ENCODE measurements around the gene PLEKHH1.

The PLEKHH1 gene

DNA sequence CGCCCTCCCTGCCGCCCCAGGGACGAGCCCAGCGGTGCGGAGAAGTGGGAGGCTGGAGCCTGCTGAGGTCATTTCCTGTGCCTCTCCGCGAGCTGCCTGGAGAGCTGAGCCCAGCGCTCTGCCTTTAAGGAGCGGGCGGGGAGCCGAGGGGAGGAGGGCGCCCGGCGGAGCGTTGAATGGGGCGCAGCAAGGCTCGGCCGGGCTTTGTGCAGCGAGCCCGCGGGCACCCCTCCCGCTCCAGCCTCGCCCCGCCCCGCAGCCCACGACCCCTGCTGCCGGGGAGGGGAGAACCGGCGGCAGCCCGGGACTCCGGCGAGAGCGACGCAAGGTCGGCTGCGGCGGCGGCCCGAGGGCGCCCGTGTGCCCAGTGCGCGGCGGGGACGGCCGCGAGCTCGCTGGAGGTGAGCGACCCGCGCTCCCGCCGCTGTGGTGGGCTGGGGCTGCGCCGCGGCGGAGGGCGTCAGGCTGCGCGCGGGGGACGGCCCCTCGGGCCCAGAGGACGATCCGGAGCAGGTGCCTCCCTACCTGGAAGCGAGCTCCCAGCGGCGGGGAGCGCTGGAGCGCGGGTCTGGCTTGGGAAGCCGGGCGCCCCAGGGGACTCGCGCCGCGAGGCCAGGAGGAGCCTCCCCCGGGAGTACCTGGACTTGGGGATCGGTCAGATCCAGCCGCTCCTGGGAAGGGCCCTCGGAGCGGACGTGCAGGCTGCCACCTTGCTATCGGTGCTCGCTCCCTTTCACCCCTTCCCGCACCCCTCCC is at the start of gene PLEKHH1:
TSS of gene PLEKHH1 (plus strand) at position 293 of the 756 bp plus-strand sequence. CDS start 8,578 bp downstream, outside the sequence.
- FAIRE-seq (peak; percentile 97), DNase-seq (ENCODE audit: low spot score) (peak; percentile 99)

DNA sequence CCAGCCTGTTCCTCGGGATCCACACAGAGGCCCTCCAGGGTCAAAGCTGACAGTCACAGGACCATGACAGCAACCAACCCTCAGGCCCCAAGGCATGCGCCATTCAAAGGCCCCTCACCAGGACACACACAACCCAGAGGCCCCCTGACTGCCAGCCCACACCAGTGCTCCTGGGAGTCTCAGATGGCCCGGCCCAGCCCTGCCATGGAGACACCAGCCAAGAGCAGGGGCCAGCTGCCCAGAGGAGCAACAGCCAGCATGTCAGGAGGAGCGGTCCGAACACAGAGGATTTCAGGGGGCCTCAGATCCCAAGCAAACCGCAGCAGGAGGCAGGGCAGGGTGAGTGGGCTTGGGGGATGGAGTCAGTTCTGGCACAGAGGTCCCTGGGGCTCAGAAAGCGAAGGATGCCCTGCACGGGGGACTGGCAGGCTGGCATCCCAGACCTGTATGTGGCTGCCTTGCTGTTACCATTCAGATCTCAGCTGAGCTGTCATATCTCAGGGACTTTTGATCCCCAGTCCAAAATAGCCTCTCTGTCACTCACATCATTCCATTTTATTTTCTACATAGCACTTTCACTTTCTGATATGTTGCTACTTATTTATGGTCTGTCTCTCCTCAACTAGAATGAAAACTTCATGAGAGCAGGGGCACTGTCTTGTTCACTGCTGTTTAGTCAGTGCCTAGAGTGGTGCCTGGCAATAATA is 49.4 kb upstream of the PLEKHH1 start:
- peak; percentile 63 for FAIRE-seq

DNA sequence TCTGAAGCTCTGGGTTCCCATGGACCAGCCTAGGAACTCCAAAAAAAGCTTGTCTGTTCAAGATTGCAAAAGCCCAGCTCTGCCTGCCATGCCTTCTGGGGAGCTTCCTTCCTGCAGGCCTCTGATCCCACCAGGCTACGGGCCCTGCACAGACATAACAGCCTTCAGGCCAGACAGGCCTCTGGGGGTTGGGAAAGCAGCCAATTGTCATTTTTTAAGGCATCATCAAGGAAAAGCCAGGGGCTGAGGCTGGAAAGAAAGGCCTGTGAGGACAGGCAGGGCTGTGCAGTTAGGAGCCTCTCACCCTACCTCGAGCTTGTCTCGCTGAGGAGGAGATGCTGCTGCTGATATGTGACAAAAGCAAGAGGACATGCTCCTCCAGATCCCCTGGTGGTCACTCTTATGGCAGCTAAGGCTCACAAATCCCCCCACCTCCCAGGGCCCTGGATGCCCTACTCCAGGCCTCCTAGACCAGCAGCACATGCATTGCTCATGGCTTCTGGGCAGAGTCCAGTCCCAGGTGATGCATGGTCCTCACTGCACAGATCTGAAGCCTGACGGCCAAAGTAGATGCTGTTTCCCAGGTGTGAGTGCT is 47.5 kb upstream of the PLEKHH1 start:
- no peak for DNase-seq (ENCODE audit: low spot score)
- peak; percentile 44 for FAIRE-seq

More for the DNA sequence above, 49.4 kb upstream of the PLEKHH1 start:
- DNase-seq (ENCODE audit: low spot score): no peak

DNA sequence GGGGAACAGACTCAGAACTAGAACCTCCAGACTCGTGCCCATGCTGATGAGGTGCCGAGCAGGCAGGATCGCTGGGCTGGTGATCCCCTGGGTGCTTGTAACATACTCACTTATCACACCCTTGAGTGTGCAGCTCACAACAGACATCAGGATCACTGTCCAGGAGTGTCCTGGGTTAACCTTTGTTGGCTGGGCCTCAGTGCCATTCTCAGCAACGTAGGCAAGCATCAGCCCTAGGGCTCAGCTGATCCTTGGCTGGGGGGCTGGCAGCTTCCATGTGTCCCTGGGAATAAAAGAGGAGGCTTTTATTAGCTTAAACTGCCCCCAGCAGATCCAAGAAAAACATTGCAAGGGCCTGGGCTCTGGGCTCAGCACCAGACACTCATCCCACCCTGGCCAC is 46.2 kb upstream of the PLEKHH1 start:
- DNase-seq (ENCODE audit: low spot score) (no peak), FAIRE-seq (peak; percentile 76)

DNA sequence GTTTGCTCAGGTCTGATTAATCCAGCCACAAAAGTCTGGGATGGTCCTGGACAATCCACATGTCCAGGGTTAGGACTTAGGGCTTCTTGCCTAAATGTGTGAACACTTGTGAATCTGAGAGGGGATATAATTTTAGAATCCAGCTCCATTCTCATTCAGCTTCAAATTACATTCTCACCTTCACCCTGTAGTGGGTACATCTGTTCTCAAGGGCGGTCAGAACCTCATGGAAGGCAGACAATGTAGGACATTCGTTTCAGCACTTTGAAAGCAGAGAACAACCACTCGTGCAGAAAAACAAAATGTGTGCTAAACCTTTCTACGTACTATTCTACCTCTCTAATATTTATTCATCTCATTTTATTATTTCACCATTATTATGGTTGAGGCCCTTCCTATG is 45.8 kb upstream of the PLEKHH1 start:
- no peak for DNase-seq (ENCODE audit: low spot score)
- FAIRE-seq: peak; percentile 62

DNA sequence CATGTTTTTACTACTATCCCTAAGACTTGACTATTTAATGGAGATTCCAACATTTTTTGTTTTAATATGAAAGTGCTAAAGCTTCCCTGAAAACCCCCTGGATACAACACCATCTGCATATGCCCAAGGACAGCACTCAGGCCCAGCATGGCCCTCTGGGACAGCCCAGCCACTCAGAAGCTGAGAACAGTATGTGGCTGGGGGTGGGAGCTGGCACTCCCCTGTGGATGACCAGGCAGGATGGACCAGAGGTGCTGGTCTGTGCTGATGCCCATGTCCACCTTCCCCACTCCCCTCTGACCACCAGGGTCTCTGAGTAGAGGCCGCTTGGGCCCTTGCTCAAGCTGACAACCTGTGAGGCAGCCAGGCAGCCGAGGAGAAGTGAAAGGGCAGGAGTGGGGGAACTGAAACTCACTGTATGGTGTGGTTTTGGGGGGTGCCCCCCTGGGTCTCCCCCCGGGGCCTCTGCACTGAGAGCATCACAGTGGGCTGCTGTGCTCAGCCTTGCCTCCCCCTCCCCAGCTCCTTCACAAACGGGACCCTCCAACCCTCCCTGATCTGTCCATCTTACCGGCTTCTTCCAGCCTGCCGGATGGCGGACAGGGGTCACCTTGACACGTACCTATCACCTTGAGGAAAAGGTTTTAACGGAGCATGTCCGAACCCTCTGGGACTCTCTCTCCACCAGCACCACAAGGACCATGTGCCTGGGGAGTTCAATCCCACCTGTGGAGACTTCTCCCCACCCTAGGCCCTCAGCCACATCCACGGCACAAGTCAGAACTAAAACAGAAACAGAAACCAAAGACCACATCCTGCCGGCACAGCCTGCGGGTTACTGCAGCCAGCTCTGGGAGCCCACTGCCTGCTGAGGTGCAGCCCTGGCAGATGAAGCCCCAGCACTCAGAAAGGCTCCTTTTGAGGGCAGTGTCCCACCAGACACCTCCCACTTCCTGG is 44.9 kb upstream of the PLEKHH1 start, which contains the start of gene TMEM229B:
TSS of gene TMEM229B (minus strand) at position 785 of the 957 bp plus-strand sequence. CDS start 14,798 bp downstream, outside the sequence.
- FAIRE-seq (no peak), DNase-seq (ENCODE audit: low spot score) (peak; percentile 68)

DNA sequence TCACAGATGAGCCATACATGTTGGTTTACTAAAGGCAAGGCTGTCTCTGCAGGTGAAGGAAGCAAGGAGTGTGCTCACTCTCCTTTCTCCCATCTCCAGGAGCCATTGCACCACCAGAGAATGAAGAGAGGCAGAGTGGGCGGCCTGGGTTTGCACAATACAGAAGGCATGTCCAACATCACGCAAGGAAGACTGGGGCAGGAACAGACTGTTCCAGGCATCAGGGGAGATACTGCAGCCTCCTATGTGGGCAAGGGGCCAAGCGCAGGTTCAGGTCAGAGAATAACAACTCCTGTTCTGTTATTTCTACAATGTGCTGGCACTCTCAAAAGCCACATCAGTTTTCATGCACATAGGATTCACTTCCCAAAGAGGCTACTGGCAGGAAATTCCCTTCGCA is 42.9 kb upstream of the PLEKHH1 start:
- peak; percentile 53 for FAIRE-seq
- no peak for DNase-seq (ENCODE audit: low spot score)

DNA sequence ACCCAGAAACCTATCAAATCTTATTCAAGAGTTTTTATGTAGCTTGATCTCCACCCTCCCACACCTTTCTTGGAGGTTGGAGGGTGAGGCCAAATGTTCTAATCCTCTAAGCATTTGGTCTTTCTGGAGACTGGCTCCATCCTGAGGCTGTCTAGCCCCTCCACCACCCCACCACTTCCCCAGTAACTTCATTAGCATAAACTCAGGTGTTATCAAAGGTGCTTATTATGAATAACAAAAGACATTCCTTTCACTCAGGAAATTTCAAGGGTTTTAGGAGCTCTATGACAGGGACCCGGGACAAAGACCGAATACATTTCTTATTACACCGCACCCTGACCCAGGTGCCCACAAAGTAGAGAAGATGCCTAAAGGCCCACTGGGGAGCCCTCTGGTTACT is 41.8 kb upstream of the PLEKHH1 start:
- DNase-seq (ENCODE audit: low spot score) (no peak), FAIRE-seq (no peak)

DNA sequence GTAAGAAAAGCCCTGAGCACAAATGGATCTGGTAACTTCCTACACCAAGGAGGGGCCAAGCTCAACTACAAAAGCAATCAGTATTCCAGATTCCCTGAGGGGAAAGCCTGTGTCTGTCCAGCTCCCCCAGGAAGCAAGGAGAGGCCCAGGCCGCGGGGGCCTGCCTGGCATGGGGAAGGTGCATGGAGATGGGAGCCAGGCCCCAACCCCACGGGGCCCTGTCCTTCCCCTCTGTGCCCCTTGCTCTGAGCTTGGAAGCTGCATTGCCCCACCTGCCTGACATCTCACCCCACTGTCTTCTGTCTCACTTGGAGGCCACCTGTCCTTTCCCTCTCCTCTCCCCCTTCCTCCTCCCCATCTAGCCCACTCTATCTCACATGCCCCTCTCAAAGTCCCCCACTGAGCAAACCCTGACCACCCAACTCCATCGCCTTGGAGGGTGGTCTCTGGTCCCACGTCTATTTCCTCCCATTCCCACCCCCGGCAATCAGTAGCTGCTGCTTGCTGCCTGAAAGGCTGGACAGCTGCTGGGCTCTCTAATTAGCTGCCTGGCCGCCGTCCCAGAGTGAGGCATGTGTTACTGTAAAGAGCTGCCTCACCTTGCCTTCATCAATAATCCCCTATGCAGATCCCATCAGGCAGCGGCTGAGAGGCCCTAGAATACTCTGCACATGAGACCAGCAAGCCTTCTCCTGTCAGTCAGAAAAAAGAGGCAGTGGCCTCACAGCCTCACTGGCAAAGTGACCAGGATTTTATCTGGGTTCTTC is 41.2 kb upstream of the PLEKHH1 start:
- FAIRE-seq (peak; percentile 52), DNase-seq (ENCODE audit: low spot score) (no peak)

DNA sequence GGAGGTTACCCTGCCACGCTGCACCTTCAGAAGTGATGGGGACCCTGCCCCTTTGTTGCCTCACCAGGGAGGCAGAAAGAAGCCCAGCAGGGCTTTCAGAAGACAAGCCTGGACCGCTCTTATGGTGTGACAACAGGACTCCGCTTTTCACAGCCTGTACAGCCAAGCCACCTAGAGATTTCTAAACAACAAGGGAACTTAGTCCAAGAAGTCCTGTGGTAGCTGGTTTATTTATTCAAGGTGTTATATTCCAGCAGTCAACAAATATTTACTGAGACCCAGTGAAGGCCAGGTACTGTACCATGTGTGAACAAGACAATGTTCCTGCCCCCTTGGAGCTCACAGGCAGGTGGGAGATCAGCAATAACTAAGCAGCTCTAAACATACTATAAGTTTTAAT is 40.6 kb upstream of the PLEKHH1 start:
- no peak for FAIRE-seq
- no peak for DNase-seq (ENCODE audit: low spot score)

DNA sequence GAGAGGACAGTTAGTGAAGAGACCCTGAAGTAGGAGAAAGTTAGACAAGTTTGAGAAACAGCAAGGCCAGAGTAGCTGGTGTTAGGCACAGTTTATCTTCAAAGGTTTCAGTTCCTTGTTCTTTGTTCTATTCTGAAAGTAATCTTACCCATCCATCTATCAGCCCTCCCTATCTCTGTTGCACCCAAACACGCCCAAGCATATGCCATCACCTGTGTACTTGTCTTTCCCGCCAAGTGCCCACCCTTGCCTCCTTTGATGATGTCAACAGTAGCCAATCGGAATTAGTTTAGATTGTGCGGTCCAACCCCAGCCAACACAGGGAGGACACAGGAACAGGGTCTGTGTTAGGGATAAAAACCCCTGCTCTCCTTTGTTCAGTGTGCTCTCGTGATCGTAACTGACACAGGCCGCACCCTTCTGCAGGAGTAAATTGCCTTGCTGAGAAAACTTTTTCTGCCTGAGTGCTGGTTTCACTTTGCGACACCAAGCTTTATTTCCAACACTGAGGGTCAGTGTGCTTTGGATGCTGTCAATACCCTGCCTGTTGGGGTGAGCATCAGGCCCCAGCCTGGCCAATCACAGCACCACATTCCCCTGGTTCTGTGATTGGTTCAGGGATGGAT is 39.9 kb upstream of the PLEKHH1 start:
- peak; percentile 88 for FAIRE-seq
- no peak for DNase-seq (ENCODE audit: low spot score)

DNA sequence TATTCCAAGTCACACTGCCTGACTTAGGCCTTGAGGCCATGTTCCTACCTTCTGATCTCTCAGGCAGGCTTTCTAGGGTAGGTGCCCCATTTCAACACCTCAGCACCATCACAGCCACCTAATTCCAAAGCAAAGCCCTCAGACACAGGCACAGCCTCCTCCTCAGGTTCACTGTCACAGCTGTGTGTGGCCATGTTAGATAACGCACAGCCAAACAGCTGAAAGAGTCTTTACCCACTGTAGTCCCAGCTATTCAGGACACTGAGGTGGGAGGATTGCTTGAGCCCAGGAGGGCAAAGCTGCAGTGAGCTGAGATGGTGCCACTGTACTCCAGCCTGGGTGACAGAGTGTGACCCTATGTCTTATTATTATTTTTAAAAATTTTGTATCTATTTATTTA is 37.3 kb upstream of the PLEKHH1 start:
- DNase-seq (ENCODE audit: low spot score): no peak
- no peak for FAIRE-seq

DNA sequence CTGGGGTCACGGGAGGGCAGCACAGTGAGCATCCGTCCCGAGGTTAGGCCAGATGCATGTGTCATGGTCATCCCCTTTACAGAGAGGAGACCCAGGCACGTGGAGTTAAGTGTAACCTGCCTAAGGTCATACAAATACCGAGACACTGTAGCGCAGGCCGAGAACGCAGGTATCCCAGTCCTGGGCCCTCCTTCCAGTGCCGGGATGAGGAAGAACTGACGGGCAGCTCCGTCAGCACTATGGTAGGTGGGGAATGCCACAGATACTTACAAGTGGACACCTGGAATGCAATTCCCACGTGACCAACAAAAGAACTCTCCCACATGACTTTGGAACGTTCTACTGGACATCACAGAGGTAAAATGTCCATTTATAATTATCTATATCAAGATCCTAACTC is 35.9 kb upstream of the PLEKHH1 start:
- DNase-seq (ENCODE audit: low spot score): no peak
- FAIRE-seq: no peak

DNA sequence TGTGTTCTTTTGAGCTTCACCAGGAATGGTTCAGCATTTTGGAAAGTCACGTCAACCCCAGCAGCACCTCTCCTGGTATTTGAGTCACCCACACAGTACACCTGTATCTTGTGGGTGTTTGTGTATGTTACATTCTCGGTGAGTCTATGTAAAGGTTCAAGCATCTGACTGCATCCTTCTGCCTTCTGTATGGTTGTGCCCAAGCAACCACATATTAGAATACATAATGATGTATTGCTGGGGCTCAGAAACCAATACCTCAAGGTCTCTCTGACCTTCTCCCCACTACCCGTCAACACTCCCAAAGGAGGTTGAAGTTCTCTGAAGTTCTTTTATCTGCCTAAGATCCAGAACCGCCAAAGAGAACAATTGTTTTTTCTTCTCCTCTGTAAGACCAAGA is 35.4 kb upstream of the PLEKHH1 start:
- FAIRE-seq (peak; percentile 95), DNase-seq (ENCODE audit: low spot score) (no peak)

DNA sequence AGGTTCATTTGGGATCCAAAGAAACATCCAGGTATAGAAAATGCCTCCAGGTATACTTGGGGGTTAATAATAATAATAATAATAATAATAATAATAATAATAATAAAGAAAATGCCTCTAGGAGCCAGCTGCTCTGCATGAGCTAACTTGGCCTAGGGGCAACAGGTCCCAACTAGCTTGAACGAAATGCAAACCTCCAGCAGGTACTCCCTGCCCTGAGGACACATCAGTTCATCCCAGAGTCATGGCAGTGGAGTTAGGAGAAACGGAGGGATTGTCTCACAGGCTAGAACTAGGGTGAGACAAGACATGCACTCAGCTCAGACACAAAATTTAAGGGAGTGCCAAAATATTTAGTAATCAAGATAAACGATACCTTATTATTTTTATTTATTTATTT is 32.1 kb upstream of the PLEKHH1 start:
- DNase-seq (ENCODE audit: low spot score) (no peak), FAIRE-seq (peak; percentile 42)

DNA sequence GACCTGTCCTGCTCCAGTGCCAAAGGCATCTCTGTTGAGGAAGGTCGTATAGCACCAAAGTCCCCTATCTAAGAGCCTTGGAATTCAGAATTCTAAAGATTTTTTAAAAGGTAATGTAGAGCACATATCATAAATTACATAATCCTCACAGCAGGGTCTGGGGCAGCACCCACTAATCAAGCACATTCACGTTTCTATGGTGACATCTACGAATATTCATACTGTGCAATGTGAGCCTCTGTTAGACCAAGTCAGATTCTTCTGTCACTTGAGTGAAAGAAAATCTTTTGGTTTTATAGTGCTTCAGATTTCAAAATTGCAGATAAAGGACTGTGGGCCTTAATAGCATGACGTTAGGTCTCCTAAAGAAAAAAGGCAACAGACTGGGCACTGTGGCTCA is 31.4 kb upstream of the PLEKHH1 start:
- DNase-seq (ENCODE audit: low spot score): no peak
- no peak for FAIRE-seq

DNA sequence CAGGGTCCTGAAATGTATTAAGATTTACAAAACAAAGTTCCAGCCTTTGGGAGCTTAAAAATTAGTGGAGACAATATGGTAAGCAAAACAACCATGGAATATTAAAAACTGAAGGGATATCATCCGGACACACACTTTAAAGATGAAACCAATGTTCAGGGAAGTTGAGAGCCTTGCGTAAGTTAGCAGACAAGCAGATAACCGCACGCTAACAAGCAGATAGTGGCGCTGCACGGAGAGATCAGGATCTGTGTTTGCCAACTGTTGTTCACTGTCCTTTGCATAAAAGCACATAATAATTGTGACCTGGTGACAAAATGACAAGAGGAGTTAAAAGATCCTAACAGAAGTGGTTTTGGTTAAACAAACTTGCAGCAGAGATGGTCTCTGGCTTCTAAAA is 30.2 kb upstream of the PLEKHH1 start:
- DNase-seq (ENCODE audit: low spot score) (no peak), FAIRE-seq (peak; percentile 75)

DNA sequence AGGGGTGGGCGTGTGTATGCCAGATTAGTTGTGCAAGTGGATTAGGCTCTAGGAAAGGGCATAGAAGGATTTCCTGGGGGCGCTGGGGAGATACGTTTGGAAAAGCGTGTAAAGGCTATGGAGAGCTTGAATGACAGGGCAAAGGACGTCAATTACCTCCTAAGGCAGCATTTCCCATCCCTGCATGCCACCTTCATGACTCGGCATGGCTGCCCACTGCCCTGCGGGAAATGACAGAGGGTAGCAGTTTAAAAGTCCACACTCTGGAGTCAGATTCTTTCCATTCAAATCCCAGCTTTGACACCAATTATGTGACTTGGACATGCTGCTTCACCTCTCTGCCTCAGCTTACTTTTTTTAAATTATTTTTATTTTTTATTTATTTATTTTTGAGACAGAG is 29.8 kb upstream of the PLEKHH1 start:
- DNase-seq (ENCODE audit: low spot score) (no peak), FAIRE-seq (no peak)

DNA sequence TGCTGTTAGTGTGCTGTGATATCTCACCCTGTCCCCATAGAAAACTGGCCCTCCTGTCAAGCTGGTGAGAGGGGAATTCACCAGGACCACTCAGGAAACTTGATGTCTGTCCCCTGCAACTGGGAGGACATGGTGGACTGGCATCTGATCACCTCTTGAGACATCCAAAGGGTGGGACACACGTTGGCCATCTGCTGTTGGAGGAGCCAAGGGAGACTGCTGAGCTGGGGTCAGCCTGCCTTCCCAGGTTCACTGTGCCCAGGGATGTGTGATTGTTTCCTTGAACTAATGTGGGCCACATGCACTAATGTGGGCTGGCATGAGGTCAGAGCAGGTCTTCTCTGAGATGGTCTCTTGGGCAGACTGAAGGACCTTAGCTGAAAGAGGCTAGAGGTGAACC is 27.8 kb upstream of the PLEKHH1 start:
- peak; percentile 80 for FAIRE-seq

DNA sequence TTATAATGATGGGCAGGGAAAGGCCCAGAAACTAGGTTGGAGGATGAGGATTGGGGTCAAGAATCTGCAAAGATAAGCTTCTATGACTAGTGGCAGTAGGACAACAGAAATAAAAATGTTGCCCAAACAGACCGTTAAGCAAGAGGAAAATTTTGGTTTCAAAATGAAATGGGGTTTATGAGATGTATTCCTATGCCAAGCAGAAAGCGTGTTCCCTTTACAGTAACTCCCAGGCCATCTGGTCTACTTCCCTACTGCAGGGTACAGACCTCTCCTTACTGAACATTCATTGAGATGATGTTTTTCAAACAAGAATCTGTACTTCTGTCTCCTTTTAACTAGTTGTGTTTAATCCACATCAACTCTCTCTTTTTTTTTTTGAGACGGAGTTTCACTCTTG is 24.1 kb upstream of the PLEKHH1 start:
- FAIRE-seq: no peak

More for the DNA sequence above, 27.8 kb upstream of the PLEKHH1 start:
- DNase-seq (ENCODE audit: low spot score): no peak

More for the DNA sequence above, 24.1 kb upstream of the PLEKHH1 start:
- DNase-seq (ENCODE audit: low spot score): no peak

Data from urothelium cell line (cell line).